Suprapubic skin (tissue), 4 donors: ENCODE measurements around the gene FOXB2. TPM values are rescaled to one million over a fixed set of nuclear protein-coding genes. Genes with fewer than 3 reads are reported as not detected.

ENCODE experiments used
- DNase-seq, 2 donors: peaks; one replicate each; pipeline ENCODE4 v3.0.0-alpha.2; 2019; ENCODE audit warnings: low spot score in 2 of 2
- H3K27ac ChIP-seq: fragments of 200-600 bp; sonication (generic); one replicate; pipeline ENCODE4 v1.5.1; 2019
- H3K27me3 ChIP-seq: fragments of 200-600 bp; sonication (generic); one replicate; pipeline ENCODE4 v1.5.1; 2019
- H3K36me3 ChIP-seq: fragments of 200-600 bp; sonication (generic); one replicate; pipeline ENCODE4 v1.5.1; 2019
- H3K4me1 ChIP-seq: fragments of 200-600 bp; sonication (generic); one replicate; pipeline ENCODE4 v1.5.1; 2019
- H3K4me3 ChIP-seq: fragments of 200-600 bp; sonication (generic); one replicate; pipeline ENCODE4 v1.5.1; 2019; ENCODE audit warnings: mild to moderate bottlenecking
- H3K9me3 ChIP-seq: fragments of 200-600 bp; sonication (generic); one replicate; pipeline ENCODE4 v1.5.1; 2019
- EP300 ChIP-seq: sonication (generic); formaldehyde crosslinking; IDR thresholded peaks from one replicate; pipeline ENCODE4 v1.6.1; 2017; ENCODE audit warnings: antibody characterized with exemption
- POLR2A ChIP-seq, 2 donors: fragments of 450-650 bp; IDR thresholded peaks; one replicate each; pipeline ENCODE4 v1.6.1; 2017; ENCODE audit warnings: antibody characterized with exemption in 2 of 2, mild to moderate bottlenecking in 2 of 2, moderate library complexity in 2 of 2
- POLR2AphosphoS5 ChIP-seq, 3 donors: sonication (generic); formaldehyde crosslinking; IDR thresholded peaks; one replicate each; pipeline ENCODE4 v1.6.1; 2017; ENCODE audit warnings: antibody characterized with exemption in 3 of 3
- WGBS: methylation state at CpG from one replicate; pipeline ENCODE4 v1.1.5; 2018; 5-methylcytosine and 5-hydroxymethylcytosine counted together
- total RNA-seq, 4 donors: library from RNA; depleted of rRNA; stranded (reverse); fragments of >200 nt; gene quantifications; one replicate each; pipeline ENCODE4 v1.1.0, GENCODE V29; 2016
- TF ChIP-seq, protein P1 (sequence below), 2 donors: fragments of 200-600 bp in 1 of 2; fragments of 450-650 bp in 1 of 2; sonication (generic) in 1 of 2; IDR thresholded peaks; one replicate each; pipeline ENCODE4 v1.5.1; 2016 to 2019; ENCODE audit warnings: antibody characterized with exemption in 2 of 2, mild to moderate bottlenecking in 1 of 2, moderate library complexity in 1 of 2

FOXB2 gene
- total RNA-seq, 4 donors from 2014 or later = not detected

- peaks cover 8% of the 10 kb centered on the region for H3K27me3 ChIP-seq
- no peak for DNase-seq
- no peaks in the 10 kb centered on the region for H3K36me3 ChIP-seq
- H3K27ac ChIP-seq = no peak overlapping the region
- H3K4me3 ChIP-seq = no peak overlapping the region
- TF ChIP-seq, protein P1, sequence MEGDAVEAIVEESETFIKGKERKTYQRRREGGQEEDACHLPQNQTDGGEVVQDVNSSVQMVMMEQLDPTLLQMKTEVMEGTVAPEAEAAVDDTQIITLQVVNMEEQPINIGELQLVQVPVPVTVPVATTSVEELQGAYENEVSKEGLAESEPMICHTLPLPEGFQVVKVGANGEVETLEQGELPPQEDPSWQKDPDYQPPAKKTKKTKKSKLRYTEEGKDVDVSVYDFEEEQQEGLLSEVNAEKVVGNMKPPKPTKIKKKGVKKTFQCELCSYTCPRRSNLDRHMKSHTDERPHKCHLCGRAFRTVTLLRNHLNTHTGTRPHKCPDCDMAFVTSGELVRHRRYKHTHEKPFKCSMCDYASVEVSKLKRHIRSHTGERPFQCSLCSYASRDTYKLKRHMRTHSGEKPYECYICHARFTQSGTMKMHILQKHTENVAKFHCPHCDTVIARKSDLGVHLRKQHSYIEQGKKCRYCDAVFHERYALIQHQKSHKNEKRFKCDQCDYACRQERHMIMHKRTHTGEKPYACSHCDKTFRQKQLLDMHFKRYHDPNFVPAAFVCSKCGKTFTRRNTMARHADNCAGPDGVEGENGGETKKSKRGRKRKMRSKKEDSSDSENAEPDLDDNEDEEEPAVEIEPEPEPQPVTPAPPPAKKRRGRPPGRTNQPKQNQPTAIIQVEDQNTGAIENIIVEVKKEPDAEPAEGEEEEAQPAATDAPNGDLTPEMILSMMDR (IDR thresholded peaks at IDR 0.05) = no peak
- TF ChIP-seq POLR2A (IDR thresholded peaks at IDR 0.05) (no peak), POLR2AphosphoS5 (IDR thresholded peaks at IDR 0.05) (no peak), EP300 (no peak)
- H3K9me3 ChIP-seq = no peaks in the 10 kb centered on the region
- WGBS = 64% methylated on average over 3 of the region's 3 CpGs
- no peaks in the 10 kb centered on the region for H3K4me1 ChIP-seq
These were observed 31.8 kb upstream of the FOXB2 start for GRCh38 chr9:76987594-76988200.

DNA sequence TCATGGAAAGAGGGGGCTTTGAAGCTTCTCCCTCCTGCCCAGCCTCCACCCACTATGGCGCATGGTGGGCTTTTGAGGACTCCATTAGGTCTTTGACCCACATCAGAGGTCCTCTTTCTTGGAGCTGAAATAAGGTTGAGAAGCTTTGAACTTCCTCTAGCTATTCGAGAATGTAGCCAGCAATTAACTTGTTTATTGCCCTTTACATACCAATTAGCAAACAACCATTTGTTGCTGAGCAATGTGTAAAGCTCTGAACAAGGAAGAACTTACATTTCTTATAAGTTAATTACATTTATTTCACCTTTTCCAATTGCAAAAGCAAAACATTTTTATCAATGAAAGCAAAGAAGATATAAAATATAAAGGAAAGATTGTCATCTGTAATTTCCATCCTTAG lies 30.5 kb upstream of the FOXB2 start:
- 42% methylated on average over 2 of the region's 2 CpGs for WGBS

GRCh38 chr9:76989501-76989900 lies 30.0 kb upstream of the FOXB2 start:
- TF ChIP-seq POLR2AphosphoS5 (IDR thresholded peaks at IDR 0.05) (no peak), EP300 (no peak), POLR2A (IDR thresholded peaks at IDR 0.05) (no peak)
- TF ChIP-seq, protein P1 (IDR thresholded peaks at IDR 0.05) = no peak
- Histone ChIP-seq H3K27ac (no peak overlapping the region), H3K27me3 (peaks cover 2% of the 10 kb centered on the region), H3K9me3 (no peaks in the 10 kb centered on the region), H3K4me1 (no peaks in the 10 kb centered on the region), H3K4me3 (no peak overlapping the region), H3K36me3 (no peaks in the 10 kb centered on the region)
- no peak for DNase-seq
- WGBS = 61% methylated on average over 3 of the region's 3 CpGs

More for the DNA sequence above, 30.5 kb upstream of the FOXB2 start:
- TF ChIP-seq POLR2A (IDR thresholded peaks at IDR 0.05) = no peak
- TF ChIP-seq, protein P1 (IDR thresholded peaks at IDR 0.05) = no peak
- TF ChIP-seq POLR2AphosphoS5 (IDR thresholded peaks at IDR 0.05) = no peak
- TF ChIP-seq EP300 = no peak
- H3K36me3 ChIP-seq = no peaks in the 10 kb centered on the region
- H3K27me3 ChIP-seq = peaks cover 7% of the 10 kb centered on the region
- no peak for DNase-seq
- no peak overlapping the region for H3K27ac ChIP-seq
- no peaks in the 10 kb centered on the region for H3K4me1 ChIP-seq
- no peak overlapping the region for H3K4me3 ChIP-seq
- no peaks in the 10 kb centered on the region for H3K9me3 ChIP-seq

DNA sequence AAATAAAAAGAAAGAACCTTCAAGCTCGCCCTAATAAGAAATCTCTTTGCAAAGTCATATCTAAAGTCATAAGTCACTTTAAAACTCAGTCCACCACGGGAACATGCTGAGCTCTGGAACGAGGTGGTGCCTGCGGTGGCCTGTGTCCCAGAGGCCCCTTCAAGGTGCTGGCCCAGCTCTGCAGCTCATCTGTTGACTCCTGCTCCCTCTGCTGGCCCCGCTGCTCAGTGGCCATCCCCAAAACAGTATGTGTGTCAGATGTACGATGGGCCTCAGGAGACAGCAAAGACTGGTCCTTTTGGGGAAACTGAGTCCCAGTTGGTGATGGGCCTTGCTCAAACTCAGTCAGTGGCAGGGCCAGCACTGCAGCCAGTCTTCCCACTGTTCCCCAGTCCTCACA lies 22.8 kb upstream of the FOXB2 start:
- H3K4me3 ChIP-seq = no peak overlapping the region
- WGBS = 29% methylated on average over 6 of the region's 6 CpGs
- no peak for DNase-seq
- H3K36me3 ChIP-seq = no peaks in the 10 kb centered on the region
- no peaks in the 10 kb centered on the region for H3K9me3 ChIP-seq
- TF ChIP-seq, protein P1 (IDR thresholded peaks at IDR 0.05) = peak in 1 of 2 donors; percentile 28
- no peak for TF ChIP-seq POLR2AphosphoS5 (IDR thresholded peaks at IDR 0.05)
- H3K27ac ChIP-seq = no peak overlapping the region
- peaks cover 2% of the 10 kb centered on the region for H3K27me3 ChIP-seq
- no peaks in the 10 kb centered on the region for H3K4me1 ChIP-seq

DNA sequence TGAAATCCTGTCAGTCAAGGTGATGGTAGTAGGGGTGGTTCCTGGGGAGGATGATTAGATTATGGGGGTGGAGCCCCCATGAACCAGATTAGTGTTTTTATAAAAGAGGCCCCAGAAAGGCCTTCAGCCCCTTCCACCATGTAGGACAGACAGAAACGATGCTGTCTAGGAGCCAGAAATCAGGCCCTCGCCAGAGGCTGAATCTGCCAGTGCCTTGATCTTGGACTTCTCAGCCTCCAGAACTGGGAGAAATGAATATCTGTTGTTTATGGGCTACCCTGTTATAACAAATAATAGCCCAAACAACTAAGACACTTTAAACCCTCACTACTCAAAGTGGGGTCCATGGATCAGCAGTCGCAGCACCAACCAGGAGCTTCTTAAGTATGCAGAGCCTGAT lies 20.2 kb upstream of the FOXB2 start:
- Histone ChIP-seq H3K27ac (no peak overlapping the region), H3K9me3 (no peaks in the 10 kb centered on the region), H3K4me1 (no peaks in the 10 kb centered on the region), H3K4me3 (no peak overlapping the region), H3K27me3 (peaks cover 3% of the 10 kb centered on the region), H3K36me3 (no peaks in the 10 kb centered on the region)
- TF ChIP-seq, protein P1 (IDR thresholded peaks at IDR 0.05) = no peak
- TF ChIP-seq POLR2A (IDR thresholded peaks at IDR 0.05) = no peak
- no peak for TF ChIP-seq EP300
- no peak for TF ChIP-seq POLR2AphosphoS5 (IDR thresholded peaks at IDR 0.05)
- 91% methylated on average over 3 of the region's 3 CpGs for WGBS
- DNase-seq = no peak
